Heart left ventricle (tissue), 13 donors: ENCODE data around the gene RHPN2.

ENCODE experiments used
- CTCF ChIP-seq, 12 donors: fragments of 200-600 bp; sonication (generic) in 4 of 12; IDR thresholded peaks; one replicate each; pipeline versions ENCODE4 v1.5.0 to v1.8.0; 2018 to 2022; ENCODE audit warnings: antibody characterized with exemption in 12 of 12, mild to moderate bottlenecking in 5 of 12
- POLR2A ChIP-seq, 2 donors: fragments of 450-650 bp; IDR thresholded peaks; one replicate each; pipeline ENCODE4 v1.6.1; 2017; ENCODE audit warnings: antibody characterized with exemption in 2 of 2, mild to moderate bottlenecking in 2 of 2, moderate library complexity in 2 of 2
- donor health status: ischemic (EF 13 %, LVEDD 7.1; RV severe dilation, severe dysfunction).
- donor health status: DM: no; HTN: yes; CAD: no.
- donor health status: DM: no; HTN: no; CAD: no.
- donor health status: ischemic (EF 25% LVEDD 6.9; RV normal size, moderate dysfunction).
- donor health status: ischemic (EF 25% LVEDD 5.7; RV mildly dilated, moderate dysfunction).
- donor health status: ischemic (EF 35%, LVEDD 5.7; RV mildly dilated, moderate dysfunction).
- donor health status: nonischemic (EF 11% LVEDD 7.7; RV severe dilation, severe dysfunction).
- donor health status: DM: yes; HTN: yes; CAD: no.
- donor health status: PGD.
- donor health status: ischemic (EF 29% LVEDD 5.4; RV normal size, mild dysfunction).
- donor health status: nonischemic (EF 23%, LVEDD 6.1; RV moderate dilation, normal function).

DNA sequence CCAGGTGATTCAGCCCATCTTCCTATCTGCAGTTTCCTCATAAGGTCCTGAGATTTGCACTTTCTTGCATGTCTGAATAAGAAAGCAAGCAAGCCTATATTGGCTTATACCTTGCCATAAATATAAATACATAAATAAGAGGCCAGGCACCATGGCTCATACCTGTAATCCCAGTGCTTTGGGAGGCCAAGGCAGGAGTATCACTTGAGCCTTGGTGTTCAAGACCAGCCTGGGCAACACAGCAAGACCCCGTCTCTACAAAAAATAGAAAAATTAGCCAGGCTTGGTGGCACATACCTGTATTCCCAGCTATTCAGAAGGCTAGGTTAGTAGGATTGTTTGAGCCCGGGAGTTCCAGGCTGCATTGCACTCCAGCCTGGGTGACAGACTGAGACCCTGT is 10.8 kb upstream of the RHPN2 start:
- TF ChIP-seq CTCF (IDR thresholded peaks at IDR 0.05) (no peak), POLR2A (IDR thresholded peaks at IDR 0.05) (no peak)
